Brain pericyte (primary cell): ENCODE measurements around the gene IQCH.

Experiments used
- DNase-seq: peaks from one replicate; pipeline ENCODE4 v3.0.0-alpha.2; 2012; ENCODE audit warnings: low read depth, low spot score

The IQCH gene

DNA sequence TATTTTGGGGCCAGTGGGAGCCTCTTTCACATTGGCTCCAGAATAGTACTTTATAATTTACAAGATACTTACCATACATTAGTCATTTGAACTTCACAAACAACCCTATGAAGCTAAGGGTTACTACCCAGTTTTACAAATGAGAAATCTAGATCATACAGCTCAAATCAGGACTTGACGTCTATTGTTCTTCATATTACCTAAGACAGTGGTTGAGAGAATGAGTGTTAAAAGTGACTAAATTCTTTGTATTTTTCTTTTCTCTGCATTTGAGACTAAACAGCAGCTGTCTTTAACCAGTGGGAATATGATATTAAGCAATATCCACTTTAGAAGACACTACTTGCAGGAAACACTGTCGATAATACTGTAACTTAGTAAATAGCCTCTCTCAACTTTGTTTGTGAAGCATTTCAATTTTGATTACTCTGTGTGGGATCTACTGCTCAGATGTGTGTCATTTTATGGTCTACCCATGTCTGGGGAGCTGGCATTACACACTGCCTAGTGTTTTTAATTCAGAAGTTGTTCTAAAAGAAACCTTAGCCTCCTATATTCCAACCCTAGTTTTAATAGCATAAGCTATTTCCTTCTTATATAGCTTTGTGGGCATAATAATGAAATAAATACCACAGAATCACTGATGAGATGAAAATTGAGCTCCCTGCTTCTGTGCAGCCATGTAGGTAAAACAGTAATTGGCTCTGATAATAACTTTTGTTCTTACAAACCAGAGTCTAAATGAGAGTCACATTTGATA is 45.9 kb downstream of the IQCH start:
- DNase-seq: no peak

DNA sequence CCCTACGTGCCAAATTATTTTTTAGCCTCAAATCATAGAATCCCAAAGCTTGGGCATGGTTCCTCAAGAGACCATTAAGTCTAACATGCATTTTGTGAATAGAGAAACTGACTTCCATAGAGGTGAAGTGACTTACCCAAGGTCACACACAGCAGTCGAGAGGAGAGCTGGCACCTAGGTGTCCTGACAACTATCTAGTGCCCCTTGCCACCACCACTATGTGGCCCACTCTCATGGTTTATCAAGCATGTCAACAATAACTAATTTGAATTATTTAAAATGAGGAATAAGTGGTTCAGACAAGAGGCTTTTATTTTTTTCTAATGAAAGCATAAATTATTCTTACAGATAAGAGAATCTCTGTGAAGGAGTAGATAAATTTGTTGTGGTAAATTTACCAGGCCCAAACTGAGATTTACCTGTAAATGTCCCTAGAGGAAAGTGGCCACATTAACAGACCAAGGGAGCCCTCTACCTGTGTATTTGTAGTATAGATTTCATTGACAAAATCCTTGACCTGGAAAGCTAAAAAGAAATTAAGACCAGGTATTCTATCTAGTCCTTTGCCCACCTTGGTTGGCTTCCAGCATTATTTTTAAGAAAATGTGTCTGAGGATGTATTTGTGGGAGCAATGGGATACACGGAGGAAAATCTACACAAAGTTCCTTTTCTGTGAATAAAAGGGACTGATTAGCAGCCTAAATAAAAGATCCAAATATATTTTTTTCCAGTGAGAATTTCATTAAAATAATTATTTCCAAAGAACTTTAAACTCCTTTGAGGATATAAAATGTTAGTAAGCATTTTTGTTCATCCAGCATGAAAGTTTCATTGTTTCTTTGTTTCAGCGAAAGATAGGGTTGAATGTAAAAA is 49.1 kb downstream of the IQCH start:
- no peak for DNase-seq

DNA sequence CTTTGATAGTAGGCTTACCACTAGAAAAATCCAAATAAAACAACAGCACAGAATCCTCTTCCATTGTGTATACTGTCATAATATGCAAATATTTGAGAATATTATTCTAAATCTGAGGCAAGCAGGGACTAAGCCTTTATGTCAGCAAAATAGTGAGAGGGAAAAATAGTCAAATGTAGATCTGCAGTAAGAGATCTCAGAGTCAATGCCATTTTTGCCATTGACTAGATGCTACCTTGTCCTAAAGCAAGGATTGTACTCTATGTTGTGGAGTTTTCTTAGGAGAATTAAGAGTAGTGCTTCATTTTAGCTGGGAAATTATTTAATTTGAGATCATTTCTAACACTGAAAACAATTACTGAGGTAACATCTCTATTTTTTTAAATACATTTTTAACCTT is 50.2 kb downstream of the IQCH start:
- DNase-seq: no peak

DNA sequence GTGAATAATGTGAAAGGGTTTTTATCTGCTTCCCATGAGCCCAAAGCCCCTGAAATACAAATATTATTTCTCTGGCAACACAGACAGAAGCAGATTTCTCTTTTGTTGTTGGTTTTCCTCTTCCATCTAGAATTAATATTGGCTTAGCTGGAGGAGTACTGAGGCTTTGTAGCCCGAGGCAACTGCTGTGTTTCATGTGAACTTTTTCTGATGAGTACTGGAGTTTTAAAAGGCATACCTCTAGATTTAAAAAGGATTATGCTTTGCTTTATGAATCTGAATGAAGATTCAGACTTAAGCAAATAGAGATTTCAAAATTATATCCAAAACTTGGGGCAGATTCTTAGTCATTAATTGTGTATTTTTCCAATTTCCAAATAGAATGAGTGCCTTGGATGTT is 50.9 kb downstream of the IQCH start:
- no peak for DNase-seq

DNA sequence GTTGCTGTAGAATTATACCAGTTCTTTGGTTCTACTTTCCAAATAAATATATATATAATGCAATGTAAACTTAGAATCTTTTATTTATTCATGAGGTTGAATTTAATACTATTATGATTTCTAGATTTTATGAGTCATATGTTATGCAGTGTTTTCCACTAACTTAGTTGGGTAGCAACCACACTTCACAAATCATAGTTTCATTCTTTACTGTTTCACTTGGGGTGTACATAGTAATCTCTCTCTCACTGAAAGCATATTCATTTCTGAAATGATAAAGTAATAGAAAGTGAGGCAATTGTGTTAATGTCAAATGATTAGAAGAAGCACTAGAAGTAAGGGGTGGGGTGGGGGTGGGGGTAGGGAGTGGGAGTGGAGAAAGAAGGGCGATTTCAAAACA is 52.6 kb downstream of the IQCH start:
- DNase-seq: no peak

DNA sequence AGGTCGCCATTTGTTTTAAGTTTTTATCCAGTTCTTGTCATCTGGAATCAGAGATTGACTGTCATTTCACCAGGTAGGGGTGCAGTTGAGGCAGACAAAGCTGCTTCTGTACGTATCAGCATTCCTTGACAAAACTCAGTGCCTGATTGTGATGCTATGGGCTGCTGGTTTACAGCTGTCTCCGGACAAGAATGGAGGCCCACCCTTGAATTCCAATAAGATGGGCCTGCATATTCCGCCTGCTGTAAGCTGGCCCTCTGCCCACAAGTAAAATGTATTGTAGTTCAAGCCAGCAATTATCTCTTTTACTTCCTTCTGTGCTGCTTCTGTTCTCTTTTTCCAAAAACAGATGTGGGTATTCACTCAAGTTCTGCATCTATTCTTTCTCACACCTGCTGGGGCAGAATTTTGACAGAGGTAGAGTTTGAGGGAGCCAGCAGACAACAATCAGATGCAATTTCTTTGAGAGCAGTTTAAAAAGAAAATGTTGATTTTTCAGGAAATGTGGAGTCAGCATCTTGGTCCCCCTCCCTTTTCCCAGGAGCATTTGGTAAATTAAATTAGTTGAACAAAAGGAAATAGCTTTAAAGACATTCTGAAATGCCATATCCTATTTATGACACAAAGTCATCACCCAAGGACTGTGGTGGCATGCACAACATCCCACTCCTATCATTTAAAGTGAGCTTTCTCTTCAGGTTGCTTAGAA is 53.5 kb downstream of the IQCH start:
- DNase-seq: no peak

DNA sequence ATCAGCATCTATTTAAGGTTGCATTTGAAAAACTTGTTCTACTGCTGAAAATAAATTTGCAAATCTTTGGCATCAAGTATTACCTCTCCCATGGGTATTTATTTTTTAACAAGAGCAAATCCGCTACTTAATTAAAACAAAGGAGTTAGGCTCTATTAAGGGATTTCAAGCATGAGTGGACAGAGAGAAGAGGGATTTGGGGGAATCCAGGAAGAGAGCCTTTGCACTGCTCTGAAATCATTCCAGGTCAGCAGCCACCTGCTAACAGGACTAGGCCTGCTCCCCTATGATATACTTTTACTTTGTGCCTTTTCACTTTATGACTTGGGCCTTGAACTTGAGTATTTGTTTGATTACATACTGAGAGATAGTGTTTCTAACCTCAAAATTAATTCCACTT is 57.1 kb downstream of the IQCH start:
- DNase-seq: no peak

DNA sequence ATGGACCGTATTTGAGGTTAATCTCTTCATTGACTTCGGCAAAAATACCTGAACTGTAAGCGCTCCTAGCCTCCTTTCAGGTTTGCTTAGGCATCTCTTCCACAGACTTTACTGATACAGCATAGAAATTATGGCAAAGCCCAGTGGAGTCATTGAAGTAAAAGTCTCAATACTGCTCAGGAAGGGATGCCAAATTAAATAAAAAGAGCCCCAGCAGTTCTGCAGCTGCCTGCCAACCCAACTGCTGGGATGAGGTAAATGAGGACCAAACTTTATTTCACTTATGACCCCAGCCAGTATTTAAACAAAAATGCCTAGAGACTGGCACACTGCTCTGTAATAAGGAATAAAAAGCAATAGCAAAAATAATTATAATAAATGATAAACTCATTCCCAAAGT is 65.4 kb downstream of the IQCH start:
- DNase-seq: no peak

DNA sequence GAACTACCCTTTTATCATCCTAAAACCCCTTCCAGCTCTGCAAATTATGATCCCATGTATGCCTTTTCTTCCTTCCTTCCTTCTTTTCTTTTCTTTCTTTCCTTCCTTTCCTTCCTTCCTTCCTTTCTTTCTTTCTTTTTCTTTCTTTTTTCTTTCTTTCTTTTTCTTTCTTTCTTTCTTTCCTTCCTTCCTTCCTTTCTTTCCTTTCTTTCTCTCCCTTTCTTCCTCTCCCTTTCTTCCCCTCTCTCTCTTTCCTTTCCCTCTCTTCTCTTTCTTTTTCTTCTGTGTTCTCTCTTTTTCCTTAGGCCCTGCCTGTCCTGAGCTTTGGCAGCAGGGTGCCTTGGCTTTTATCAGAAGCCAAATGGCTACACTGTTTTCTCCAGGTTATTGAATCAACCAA is 66.8 kb downstream of the IQCH start:
- no peak for DNase-seq

DNA sequence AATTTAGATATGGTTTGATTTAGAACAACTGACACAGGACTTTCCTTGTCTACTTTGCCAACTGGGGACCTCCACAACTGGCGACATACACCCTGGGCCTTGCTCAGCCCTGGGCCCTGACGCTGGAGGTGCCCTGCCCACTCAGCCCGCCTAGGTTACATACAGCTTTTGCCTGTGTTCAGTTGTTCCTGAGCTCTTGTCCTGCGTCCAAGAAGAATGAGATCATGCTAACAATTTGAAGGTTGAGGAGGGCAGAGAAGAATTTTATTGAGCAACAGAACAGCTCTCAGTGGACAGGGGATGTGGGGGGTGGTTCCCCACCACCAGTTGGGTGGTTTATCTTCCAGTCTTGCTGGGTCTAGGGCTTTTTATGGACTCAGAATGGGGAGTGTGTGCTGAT is 67.9 kb downstream of the IQCH start:
- no peak for DNase-seq

DNA sequence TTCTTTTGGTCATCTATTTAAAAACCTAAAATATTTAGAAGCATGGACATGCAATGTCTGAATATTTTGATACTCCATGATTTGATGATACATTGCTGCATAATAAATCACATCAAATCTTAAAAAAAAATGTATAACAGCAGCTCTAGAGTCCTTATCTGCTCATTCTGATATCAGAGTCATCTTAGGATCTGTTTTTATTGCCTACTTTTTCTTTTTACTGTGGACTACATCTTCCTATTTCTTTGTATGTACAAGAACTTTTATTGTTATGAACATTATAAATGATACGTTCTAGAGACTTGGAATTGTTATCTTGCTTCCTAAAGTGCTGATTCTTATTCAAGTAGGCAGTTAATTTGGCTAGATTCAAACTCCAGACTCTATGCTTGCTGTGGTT is 72.7 kb downstream of the IQCH start:
- no peak for DNase-seq

DNA sequence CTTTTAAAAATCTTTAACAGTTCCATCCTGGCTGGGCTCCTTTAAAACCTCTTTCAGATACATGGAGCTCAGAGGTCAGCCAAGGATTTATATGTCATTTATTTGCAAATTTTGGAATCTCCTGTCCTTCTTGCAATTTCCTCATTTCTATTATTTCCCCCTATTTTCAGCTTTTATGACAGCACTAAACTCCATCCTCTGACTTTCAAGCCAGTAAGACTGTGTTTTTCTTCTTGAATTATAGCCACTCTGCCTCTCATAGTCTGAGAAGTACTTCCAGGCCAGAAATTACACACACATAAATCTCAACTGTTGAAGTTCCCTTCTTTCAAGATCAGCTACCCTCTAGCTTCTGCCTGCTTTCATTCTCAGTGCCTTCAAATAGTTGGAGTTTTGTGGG is 73.2 kb downstream of the IQCH start:
- DNase-seq: no peak

DNA sequence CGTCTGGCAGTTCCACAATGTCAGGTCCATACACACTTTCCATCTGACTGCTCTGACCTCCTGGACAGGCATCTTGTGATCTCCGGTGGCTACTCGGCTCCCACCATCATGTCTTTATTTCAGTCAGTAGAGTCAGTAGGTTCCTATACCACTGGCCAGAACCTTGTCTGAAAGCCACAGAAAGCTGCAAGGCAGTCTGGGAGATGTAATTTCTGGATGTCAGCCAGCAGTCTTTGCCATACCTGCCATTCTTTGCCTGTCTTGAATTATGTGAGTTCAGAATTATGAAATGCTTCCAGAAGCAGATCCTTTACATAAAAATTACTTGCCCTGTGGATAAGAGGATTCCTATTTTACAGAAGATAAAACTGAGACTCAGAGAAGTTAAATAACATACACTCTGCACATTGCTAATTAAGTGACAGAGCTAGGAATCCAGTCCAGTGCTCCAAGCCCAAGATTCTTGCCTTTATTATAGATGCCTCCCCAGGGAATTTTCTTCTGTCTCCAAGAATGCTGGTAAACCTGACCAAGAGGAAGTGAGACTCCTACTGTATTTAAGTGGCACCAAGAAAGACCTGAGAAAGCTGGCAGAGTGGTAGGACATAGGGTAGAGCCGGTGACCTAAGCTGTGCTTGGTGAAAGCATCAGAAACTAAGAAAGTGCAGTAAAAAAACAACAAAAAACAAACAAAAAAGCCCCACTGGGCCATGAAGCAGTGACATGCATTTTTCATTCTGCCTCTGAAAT is 75.6 kb downstream of the IQCH start:
- DNase-seq: no peak

DNA sequence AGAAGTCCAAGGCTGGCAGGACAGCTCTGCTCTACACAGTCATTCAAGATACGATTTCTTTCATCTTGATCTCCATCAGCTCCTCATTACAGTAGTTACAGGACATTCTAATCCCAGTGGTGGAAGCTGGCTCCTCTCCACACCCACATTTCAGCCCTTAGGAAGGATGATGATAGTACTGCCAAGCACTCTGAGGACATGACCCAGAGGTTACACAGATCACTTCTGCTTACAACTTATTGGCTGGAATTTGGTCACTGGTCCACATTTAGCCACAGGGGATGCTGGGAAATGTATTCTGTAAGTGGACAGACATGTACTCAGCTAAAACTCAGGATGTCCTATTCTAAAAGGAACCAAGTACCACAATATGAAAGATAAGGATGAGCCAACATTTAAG is 77.1 kb downstream of the IQCH start:
- DNase-seq: no peak

DNA sequence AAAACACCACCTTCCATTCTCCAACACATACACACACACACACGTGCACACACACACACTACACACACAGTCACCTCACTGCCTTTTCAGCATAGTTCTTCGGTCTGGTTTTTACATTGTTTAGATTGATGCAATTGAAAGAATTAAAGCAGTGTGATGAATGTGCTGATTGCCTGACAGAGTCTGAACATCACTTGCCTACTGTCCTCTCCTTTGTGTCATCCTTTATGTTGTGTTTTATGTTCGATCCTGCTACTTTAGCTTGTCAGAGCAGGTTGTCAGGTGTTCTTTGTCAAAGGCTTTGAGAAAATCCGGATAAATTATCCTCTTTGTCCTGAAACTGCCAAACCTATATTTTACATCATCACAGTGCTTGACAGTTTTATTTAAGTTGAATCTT is 80.4 kb downstream of the IQCH start:
- DNase-seq: no peak

DNA sequence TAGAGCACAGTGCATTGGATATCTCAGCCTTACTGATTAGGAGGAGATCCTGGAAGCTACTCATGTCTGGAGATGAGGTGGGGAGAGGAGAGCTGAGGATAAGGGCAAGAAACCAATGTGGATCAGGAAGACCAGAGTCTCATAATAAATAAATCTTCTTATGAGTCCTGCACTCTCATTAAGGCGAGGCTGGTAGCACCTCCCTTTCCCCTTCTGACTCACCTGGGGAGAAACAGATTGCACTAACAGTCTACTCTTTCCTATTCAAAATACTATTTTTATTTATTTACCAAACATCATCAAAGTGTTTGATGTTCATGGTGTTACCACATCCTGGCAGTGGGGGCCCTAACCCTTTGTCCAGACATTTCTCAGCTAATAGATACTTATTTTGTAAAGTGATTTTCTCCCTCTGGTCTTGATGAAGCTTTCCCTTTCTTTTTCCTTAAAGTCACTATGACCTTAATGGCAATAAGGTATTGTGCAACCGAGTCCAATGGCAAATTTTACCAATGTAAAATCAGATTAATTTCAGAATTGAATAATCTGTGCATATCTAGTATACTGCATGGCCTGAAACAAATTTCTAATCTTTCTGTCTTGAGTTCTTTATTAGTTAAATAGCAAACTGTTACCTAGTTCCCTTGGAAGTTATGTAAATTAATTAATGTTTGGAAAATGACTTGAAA is 81.1 kb downstream of the IQCH start:
- no peak for DNase-seq

DNA sequence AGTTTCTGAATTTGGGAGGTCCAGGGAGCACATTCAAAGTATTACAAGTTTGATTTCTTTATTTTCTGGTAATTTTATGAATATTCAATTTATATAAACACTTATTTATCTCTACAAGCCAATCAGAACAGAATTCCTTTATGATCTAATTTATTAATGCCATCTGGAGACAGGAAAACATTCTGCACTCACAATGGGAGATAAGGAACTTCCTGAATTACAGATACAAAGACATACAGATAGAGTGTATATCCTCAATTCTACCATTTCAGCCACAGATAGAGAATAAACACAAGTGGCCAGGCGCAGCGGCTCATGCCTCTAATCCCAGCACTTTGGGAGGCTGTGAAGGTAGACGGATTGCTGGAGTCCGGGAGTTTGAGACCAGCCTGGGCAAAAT is 86.0 kb downstream of the IQCH start:
- DNase-seq: no peak

DNA sequence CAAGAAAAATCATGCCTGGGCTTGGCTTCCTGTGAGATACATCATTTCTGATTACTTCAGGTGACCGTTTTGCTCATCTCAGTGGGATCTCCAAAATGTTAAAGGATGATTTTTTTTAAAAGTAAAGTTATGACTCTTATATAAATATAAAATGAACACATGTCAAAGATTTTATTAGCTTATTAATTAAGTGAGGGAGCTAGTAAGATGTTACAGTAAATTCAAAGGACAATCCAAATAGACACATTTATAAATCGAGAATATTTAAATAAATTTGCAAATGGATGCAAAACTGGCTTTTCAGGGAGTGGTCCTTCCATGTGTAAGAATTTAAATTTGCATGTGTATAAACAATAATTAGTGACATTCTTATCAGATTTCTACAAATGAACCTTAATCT is 87.0 kb downstream of the IQCH start:
- DNase-seq: no peak

DNA sequence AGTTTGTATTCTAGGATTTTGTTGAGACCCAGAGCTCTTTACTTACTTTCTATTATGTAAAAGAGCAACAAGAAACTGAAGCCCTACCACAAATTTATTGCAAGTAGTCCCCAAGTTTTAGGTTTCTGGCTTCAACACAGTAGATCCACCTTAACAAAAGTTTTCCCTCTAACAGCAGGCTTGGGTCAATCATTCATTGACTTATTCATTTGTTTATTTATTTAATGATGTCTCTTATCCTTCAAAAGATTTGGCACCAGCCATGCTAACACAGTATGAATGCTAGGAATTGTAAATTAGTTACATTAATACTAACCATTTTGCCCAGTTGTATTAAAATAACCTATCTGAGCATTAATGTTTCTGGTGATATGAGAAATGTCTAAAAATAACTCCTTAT is 88.6 kb downstream of the IQCH start:
- DNase-seq: no peak

DNA sequence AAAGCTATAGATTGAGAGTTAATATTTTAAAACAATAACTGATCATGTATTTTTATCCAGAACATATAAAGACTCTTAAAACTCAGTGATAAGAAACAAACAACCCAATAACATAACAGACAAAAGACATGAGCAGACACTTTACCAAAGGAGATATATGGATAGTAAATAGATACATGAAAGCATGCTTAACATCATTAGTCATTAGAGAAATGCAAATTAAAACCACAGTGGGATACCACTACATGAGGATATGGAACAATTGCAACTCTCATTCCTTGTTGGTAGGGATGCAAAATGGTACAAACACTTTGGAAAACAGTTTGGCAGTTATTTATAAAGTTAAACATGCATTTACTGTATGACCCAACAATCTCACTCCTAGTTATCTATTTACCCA is 95.0 kb downstream of the IQCH start:
- no peak for DNase-seq

DNA sequence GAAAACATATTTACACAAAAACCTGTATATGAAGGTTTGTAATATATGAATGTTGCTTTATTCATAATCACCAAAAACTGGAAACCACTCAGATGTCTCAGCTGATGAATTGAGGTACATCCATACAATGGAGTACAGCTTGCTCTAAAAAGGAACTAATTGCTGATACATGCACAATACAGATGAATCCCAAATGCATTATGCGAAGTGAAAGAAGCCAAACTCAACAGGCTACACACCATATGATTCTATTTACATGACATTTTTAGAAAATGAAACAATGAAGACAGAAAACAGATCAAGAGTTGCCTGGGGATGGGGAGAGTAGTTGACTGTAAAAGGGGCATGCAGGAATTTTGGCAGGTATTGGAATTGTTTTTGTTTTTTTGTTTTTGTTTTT is 95.5 kb downstream of the IQCH start:
- no peak for DNase-seq
